Measurements from ENCODE around the gene LONP2.
"Not testable (repeated sequence)": the region's sequence is repeated elsewhere in the genome, so short reads cannot be mapped to it uniquely, and the experiment has no call there.

LONP2 gene

GRCh38 chr16:48347191-48347865, 103.2 kb downstream of the LONP2 start:
- DNase-seq = no peak

- DNase-seq = no peak
Measured at GRCh38 chr16:48347980-48348379, 103.9 kb downstream of the LONP2 start.

GRCh38 chr16:48350736-48351135, 106.6 kb downstream of the LONP2 start:
- no peak for DNase-seq

- no peak for DNase-seq
Measured at GRCh38 chr16:48352648-48353390, 108.7 kb downstream of the LONP2 start.

GRCh38 chr16:48353565-48354163, 109.6 kb downstream of the LONP2 start:
- peak; percentile 67 for DNase-seq

- DNase-seq = not testable (repeated sequence)
Measured at GRCh38 chr16:48354385-48354784, 110.3 kb downstream of the LONP2 start.

GRCh38 chr16:48354877-48355855, 111.1 kb downstream of the LONP2 start:
- no peak for DNase-seq

- no peak for DNase-seq
Measured at GRCh38 chr16:48356633-48357376, 112.7 kb downstream of the LONP2 start.

- DNase-seq = no peak
Measured at GRCh38 chr16:48358419-48358818, 114.3 kb downstream of the LONP2 start.

GRCh38 chr16:48359983-48360382, 115.9 kb downstream of the LONP2 start:
- no peak for DNase-seq

GRCh38 chr16:48361012-48361411, 116.9 kb downstream of the LONP2 start:
- no peak for DNase-seq

- no peak for DNase-seq
Measured at GRCh38 chr16:48361540-48362144, 117.5 kb downstream of the LONP2 start.

- DNase-seq = no peak
Measured at GRCh38 chr16:48365025-48365600, 121.0 kb downstream of the LONP2 start.

- peak; percentile 82 for DNase-seq
Measured at GRCh38 chr16:48365601-48366164, 121.6 kb downstream of the LONP2 start.

GRCh38 chr16:48366165-48367093, 122.3 kb downstream of the LONP2 start:
- peak; percentile 63 for DNase-seq

- DNase-seq = no peak
Measured at GRCh38 chr16:48367441-48368049, 123.4 kb downstream of the LONP2 start.

GRCh38 chr16:48369765-48370164, 125.7 kb downstream of the LONP2 start:
- DNase-seq = no peak

GRCh38 chr16:48370229-48370628, 126.1 kb downstream of the LONP2 start:
- no peak for DNase-seq
